ENCODE data around the gene SASH3.
A peak's percentile ranks its signal among the peaks of the same experiment; 100 is the strongest.

Gene SASH3

GRCh38 chrX:129750971-129751370 lies 28.8 kb upstream of the SASH3 start:
- Histone ChIP-seq H3K79me2 (ENCODE audit: control insufficient read depth, low read length) (no peaks in the 10 kb centered on the region), H3K27me3 (ENCODE audit: control insufficient read depth, low read length) (no peaks in the 10 kb centered on the region), H3K4me3 (ENCODE audit: low read length) (no peak overlapping the region), H3K27ac (ENCODE audit: low read depth, low read length) (no peak overlapping the region), H4K20me1 (ENCODE audit: control insufficient read depth, insufficient read depth, low read depth, low read length) (no peaks in the 10 kb centered on the region), H3K36me3 (ENCODE audit: control insufficient read depth, low read length) (no peaks in the 10 kb centered on the region), H3K9me3 (ENCODE audit: control insufficient read depth, insufficient read depth, low read length) (no peaks in the 10 kb centered on the region), H3K9me2 (replicated peaks; ENCODE audit: control insufficient read depth, low read length) (no peaks in the 10 kb centered on the region), H3F3A (ENCODE audit: control insufficient read depth, insufficient read depth) (no peaks in the 10 kb centered on the region), H3K4me1 (ENCODE audit: control insufficient read depth, low read length) (peaks cover 19% of the 10 kb centered on the region), H3K4me2 (ENCODE audit: low read length) (no peak overlapping the region)
- TF ChIP-seq, protein P1, sequence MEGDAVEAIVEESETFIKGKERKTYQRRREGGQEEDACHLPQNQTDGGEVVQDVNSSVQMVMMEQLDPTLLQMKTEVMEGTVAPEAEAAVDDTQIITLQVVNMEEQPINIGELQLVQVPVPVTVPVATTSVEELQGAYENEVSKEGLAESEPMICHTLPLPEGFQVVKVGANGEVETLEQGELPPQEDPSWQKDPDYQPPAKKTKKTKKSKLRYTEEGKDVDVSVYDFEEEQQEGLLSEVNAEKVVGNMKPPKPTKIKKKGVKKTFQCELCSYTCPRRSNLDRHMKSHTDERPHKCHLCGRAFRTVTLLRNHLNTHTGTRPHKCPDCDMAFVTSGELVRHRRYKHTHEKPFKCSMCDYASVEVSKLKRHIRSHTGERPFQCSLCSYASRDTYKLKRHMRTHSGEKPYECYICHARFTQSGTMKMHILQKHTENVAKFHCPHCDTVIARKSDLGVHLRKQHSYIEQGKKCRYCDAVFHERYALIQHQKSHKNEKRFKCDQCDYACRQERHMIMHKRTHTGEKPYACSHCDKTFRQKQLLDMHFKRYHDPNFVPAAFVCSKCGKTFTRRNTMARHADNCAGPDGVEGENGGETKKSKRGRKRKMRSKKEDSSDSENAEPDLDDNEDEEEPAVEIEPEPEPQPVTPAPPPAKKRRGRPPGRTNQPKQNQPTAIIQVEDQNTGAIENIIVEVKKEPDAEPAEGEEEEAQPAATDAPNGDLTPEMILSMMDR (IDR thresholded peaks at IDR 0.05; ENCODE audit: low read depth, low read length, poor library complexity, severe bottlenecking), result no peak
- TF ChIP-seq EZH2phosphoT487 (IDR thresholded peaks at IDR 0.05; ENCODE audit: borderline replicate concordance, low read length), result no peak

DNA sequence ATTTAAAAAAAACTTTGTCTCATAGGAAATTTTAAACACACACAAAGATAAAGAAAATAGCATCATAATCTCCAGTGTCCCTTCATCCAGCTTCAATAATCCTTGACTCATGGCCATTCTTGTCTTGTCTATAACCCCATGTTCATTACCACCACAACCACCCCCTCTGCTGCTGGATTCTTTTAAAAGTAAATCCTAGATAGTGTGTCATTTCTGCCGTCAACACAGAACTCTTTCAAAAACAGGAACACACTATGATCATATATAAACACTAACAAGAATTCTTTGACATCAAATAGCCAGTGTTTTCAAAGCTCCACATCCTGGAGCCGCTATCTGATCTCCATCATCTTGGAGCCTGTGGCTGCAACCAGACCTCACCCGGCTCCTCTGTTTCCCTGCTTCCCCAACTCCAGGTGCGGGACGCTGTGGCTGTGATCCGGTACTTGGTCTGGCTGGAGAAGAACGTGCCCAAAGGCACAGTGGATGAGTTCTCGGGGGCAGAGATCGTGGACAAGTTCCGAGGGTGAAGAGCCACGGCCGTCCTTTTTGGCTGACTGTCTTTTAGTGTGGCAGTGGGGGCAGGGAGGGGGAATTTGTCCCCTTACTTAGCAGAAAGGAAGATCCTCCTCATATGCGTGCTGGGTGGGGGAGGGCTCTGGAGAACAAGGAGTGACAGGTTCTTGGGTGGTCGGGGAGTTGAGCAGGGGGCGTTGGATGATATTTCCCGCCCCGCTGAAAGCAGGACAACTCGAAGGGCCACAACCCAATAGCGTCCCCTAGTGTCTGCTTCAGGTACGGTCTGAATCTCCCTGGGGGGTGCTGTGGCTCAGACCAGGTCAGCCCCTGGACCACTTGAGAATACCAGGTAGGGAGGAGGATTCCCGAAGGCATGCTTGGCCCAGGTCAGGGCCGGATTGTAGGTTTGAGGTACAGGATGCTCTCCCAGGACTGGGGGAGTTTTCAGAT lies 25.4 kb upstream of the SASH3 start:
- Histone ChIP-seq H3K4me1 (ENCODE audit: control insufficient read depth, low read length) (peaks cover 51% of the 10 kb centered on the region), H3F3A (ENCODE audit: control insufficient read depth, insufficient read depth) (no peaks in the 10 kb centered on the region), H3K36me3 (ENCODE audit: control insufficient read depth, low read length) (no peaks in the 10 kb centered on the region), H3K27me3 (ENCODE audit: control insufficient read depth, low read length) (no peaks in the 10 kb centered on the region), H3K27ac (ENCODE audit: low read depth, low read length) (no peak overlapping the region), H3K4me2 (ENCODE audit: low read length) (no peak overlapping the region), H3K9me3 (ENCODE audit: control insufficient read depth, insufficient read depth, low read length) (no peaks in the 10 kb centered on the region), H3K4me3 (ENCODE audit: low read length) (no peak overlapping the region), H3K79me2 (ENCODE audit: control insufficient read depth, low read length) (no peaks in the 10 kb centered on the region), H4K20me1 (ENCODE audit: control insufficient read depth, insufficient read depth, low read depth, low read length) (no peaks in the 10 kb centered on the region), H3K9me2 (replicated peaks; ENCODE audit: control insufficient read depth, low read length) (no peaks in the 10 kb centered on the region)
- TF ChIP-seq EZH2phosphoT487 (IDR thresholded peaks at IDR 0.05; ENCODE audit: borderline replicate concordance, low read length), result no peak
- TF ChIP-seq, protein P1 (IDR thresholded peaks at IDR 0.05; ENCODE audit: low read depth, low read length, poor library complexity, severe bottlenecking), result peak; percentile 68

GRCh38 chrX:129755779-129756650 lies 23.7 kb upstream of the SASH3 start:
- Histone ChIP-seq H3K4me1 (ENCODE audit: control insufficient read depth, low read length) (peaks cover 57% of the 10 kb centered on the region), H3K4me3 (ENCODE audit: low read length) (no peak overlapping the region), H3K27me3 (ENCODE audit: control insufficient read depth, low read length) (no peaks in the 10 kb centered on the region), H3K27ac (ENCODE audit: low read depth, low read length) (no peak overlapping the region), H3K79me2 (ENCODE audit: control insufficient read depth, low read length) (no peaks in the 10 kb centered on the region), H3K4me2 (ENCODE audit: low read length) (peak overlapping the region; percentile 22), H3K36me3 (ENCODE audit: control insufficient read depth, low read length) (no peaks in the 10 kb centered on the region), H3K9me2 (replicated peaks; ENCODE audit: control insufficient read depth, low read length) (no peaks in the 10 kb centered on the region), H4K20me1 (ENCODE audit: control insufficient read depth, insufficient read depth, low read depth, low read length) (no peaks in the 10 kb centered on the region), H3F3A (ENCODE audit: control insufficient read depth, insufficient read depth) (no peaks in the 10 kb centered on the region), H3K9me3 (ENCODE audit: control insufficient read depth, insufficient read depth, low read length) (no peaks in the 10 kb centered on the region)
- TF ChIP-seq, protein P1 (IDR thresholded peaks at IDR 0.05; ENCODE audit: low read depth, low read length, poor library complexity, severe bottlenecking), result peak; percentile 54
- TF ChIP-seq EZH2phosphoT487 (IDR thresholded peaks at IDR 0.05; ENCODE audit: borderline replicate concordance, low read length), result no peak
